HCT116 (cell line): ENCODE data around the gene GTSF1L. TPM values are rescaled to one million over a fixed set of nuclear protein-coding genes. Genes with fewer than 3 reads are reported as not detected.

ENCODE experiments used
- ATAC-seq: fragments of 200-7000 bp; cut with Tn5 transposase; 2 replicates; pipeline ENCODE4 v1.9.1; 2020; ENCODE audit warnings: mild to moderate bottlenecking, moderate library complexity
- BruUV-seq: library from RNA; stranded (reverse); fragments of 400-500 nt; replicated peaks from 2 replicates; lab custom pipeline; 2021; lab: Mats Ljungman, UMichigan
- CTCF ChIA-PET: fragments of 300-600 bp; sonication (Branson Sonifier 250); formaldehyde crosslinking; loops from one replicate; lab custom pipeline; 2021; ENCODE audit warnings: antibody characterized with exemption; lab: Charles Lee
- POLR2A ChIA-PET: fragments of 300-600, 350-600 bp; sonication (Branson Sonifier 250); formaldehyde crosslinking; loops from one replicate; lab custom pipeline; 2021; ENCODE audit warnings: antibody characterized with exemption; lab: Charles Lee
- RAD21 ChIA-PET, 2 experiments: fragments of 300-600 bp; sonication (Branson Sonifier 250); formaldehyde crosslinking; loops; one replicate each; lab custom pipeline; 2023; ENCODE audit warnings: low total read pairs in 2 of 2; ENCODE audit not compliant: uncharacterized antibody in 2 of 2, unreplicated experiment in 2 of 2, low non-redundant PET in 1 of 2; lab: Charles Lee
- DNase-seq: peaks from one replicate; pipeline ENCODE4 v3.0.0-alpha.2; 2010; ENCODE audit warnings: low read depth, low spot score
- H2AFZ ChIP-seq: fragments of 200-600 bp; shearing (Covaris generic), sonication (generic); 2 replicates; pipeline ENCODE4 v1.6.1; 2017; ENCODE audit warnings: low read depth, mixed run types, mixed read lengths, antibody characterized with exemption, low read length; ENCODE audit not compliant: poor library complexity, severe bottlenecking
- H3K27ac ChIP-seq: 2 replicates; pipeline ENCODE4 v1.5.1; 2012; ENCODE audit warnings: low read depth, low read length
- H3K27me3 ChIP-seq: fragments of 200-600 bp; sonication (generic); 2 replicates; pipeline ENCODE4 v1.6.1; 2016; ENCODE audit warnings: mixed run types, low read length, mixed read lengths; ENCODE audit not compliant: insufficient read depth
- H3K36me3 ChIP-seq, 2 experiments: fragments of 200-500 bp in 1 of 2; fragments of 200-600 bp in 1 of 2; sonication (Bioruptor generic) in 1 of 2; sonication (generic) in 1 of 2; 2 replicates each; pipeline versions ENCODE4 v1.5.1 to v1.6.1; 2014 to 2016; ENCODE audit warnings: low read length in 2 of 2, inconsistent platforms in 1 of 2, mixed read lengths in 1 of 2, mixed run types in 1 of 2; ENCODE audit not compliant: insufficient read depth in 2 of 2, control insufficient read depth in 1 of 2
- H3K4me1 ChIP-seq, 2 experiments: fragments of 200-600 bp in 1 of 2; sonication (generic) in 1 of 2; 2 replicates each; pipeline versions ENCODE4 v1.5.1 to v1.6.1; 2012 to 2017; ENCODE audit warnings: low read length in 2 of 2, inconsistent platforms in 1 of 2, mild to moderate bottlenecking in 1 of 2, mixed read lengths in 1 of 2, mixed run types in 1 of 2, moderate library complexity in 1 of 2; ENCODE audit not compliant: insufficient read depth in 2 of 2, control insufficient read depth in 1 of 2
- H3K4me2 ChIP-seq: fragments of 200-600 bp; sonication (generic); 2 replicates; pipeline ENCODE4 v1.6.1; 2017; ENCODE audit warnings: mixed run types, low read length, mixed read lengths
- H3K4me3 ChIP-seq, 2 experiments: fragments of 200-600 bp in 1 of 2; sonication (generic) in 1 of 2; replicated peaks in 1 of 2; 2 replicates each; pipeline ENCODE4 v1.5.1; 2011 to 2016; ENCODE audit warnings: low read length in 2 of 2, control low read depth in 1 of 2, low read depth in 1 of 2, mild to moderate bottlenecking in 1 of 2, mixed read lengths in 1 of 2, mixed run types in 1 of 2
- H3K79me2 ChIP-seq: fragments of 200-600 bp; sonication (generic); 2 replicates; pipeline ENCODE4 v1.6.1; 2017; ENCODE audit warnings: mild to moderate bottlenecking, mixed run types, low read length, moderate library complexity, mixed read lengths; ENCODE audit not compliant: insufficient read depth
- H3K9ac ChIP-seq: fragments of 200-600 bp; sonication (generic); 2 replicates; pipeline ENCODE4 v1.6.1; 2016; ENCODE audit warnings: low read length, mixed read lengths
- H3K9me2 ChIP-seq: fragments of 200-600 bp; sonication (generic), shearing (Covaris generic); 2 replicates; pipeline ENCODE4 v1.6.1; 2017; ENCODE audit warnings: mixed run types, mild to moderate bottlenecking, moderate library complexity; ENCODE audit not compliant: insufficient read depth
- H3K9me3 ChIP-seq, 2 experiments: fragments of 200-500 bp in 1 of 2; fragments of 200-600 bp in 1 of 2; sonication (Bioruptor generic) in 1 of 2; sonication (generic) in 1 of 2; 2 replicates each; pipeline ENCODE4 v1.6.1; 2014 to 2017; ENCODE audit warnings: low read length in 2 of 2, mixed read lengths in 2 of 2, inconsistent platforms in 1 of 2, low read depth in 1 of 2, mild to moderate bottlenecking in 1 of 2, mixed run types in 1 of 2, moderate library complexity in 1 of 2; ENCODE audit not compliant: control insufficient read depth in 1 of 2, insufficient read depth in 1 of 2
- H4K20me1 ChIP-seq: fragments of 200-600 bp; sonication (generic), shearing (Covaris generic); 2 replicates; pipeline ENCODE4 v1.6.1; 2017; ENCODE audit warnings: mixed run types, mild to moderate bottlenecking, moderate library complexity; ENCODE audit not compliant: insufficient read depth
- ELF1 ChIP-seq: IDR thresholded peaks from 2 replicates; pipeline ENCODE4 v1.6.1; 2012; ENCODE audit warnings: low read depth, borderline replicate concordance
- FOSL1 ChIP-seq: IDR thresholded peaks from 2 replicates; pipeline ENCODE4 v1.6.1; 2012; ENCODE audit warnings: low read depth
- MAX ChIP-seq: IDR thresholded peaks from 2 replicates; pipeline ENCODE4 v1.6.1; 2012
- POLR2A ChIP-seq: IDR thresholded peaks from 2 replicates; pipeline ENCODE4 v1.7.0; 2011; ENCODE audit warnings: borderline replicate concordance; ENCODE audit not compliant: insufficient read depth, insufficient read length; ENCODE audit errors: extremely low read depth
- POLR2AphosphoS5 ChIP-seq: IDR thresholded peaks from 2 replicates; pipeline ENCODE4 v1.6.1; 2011; ENCODE audit warnings: mild to moderate bottlenecking, low read depth, low read length, moderate library complexity
- SP1 ChIP-seq: IDR thresholded peaks from 2 replicates; pipeline ENCODE4 v1.6.1; 2012; ENCODE audit warnings: low read depth
- SRF ChIP-seq: IDR thresholded peaks from 2 replicates; pipeline ENCODE4 v1.6.1; 2012; ENCODE audit warnings: low read depth
- TCF7L2 ChIP-seq: IDR thresholded peaks from 2 replicates; pipeline ENCODE4 v1.7.0; 2011; ENCODE audit warnings: borderline replicate concordance, inconsistent platforms; ENCODE audit not compliant: insufficient read depth, insufficient read length; ENCODE audit errors: extremely low read depth
- YY1 ChIP-seq: IDR thresholded peaks from 2 replicates; pipeline ENCODE4 v1.6.1; 2011; ENCODE audit warnings: low read length, low read depth, moderate library complexity, mild to moderate bottlenecking; ENCODE audit not compliant: insufficient replicate concordance; ENCODE audit errors: extremely low read depth
- intact Hi-C: fragments of 100-400 bp; cut with micrococcal nuclease; formaldehyde crosslinking; loops from 2 replicates; pipeline ENCODE4 v1.10.0; 2022
- total RNA-seq: library from RNA; stranded (reverse); gene quantifications from one replicate; pipeline ENCODE4 v1.2.1, GENCODE V29; 2021; ENCODE audit not compliant: unreplicated experiment

The GTSF1L gene
- total RNA-seq, 1 experiment from 2014 or later: not detected

- Histone ChIP-seq H2AFZ (no peak overlapping the region), H3K27ac (no peak overlapping the region), H4K20me1 (no peaks in the 10 kb centered on the region), H3K4me3 (no peak overlapping the region), H3K4me1 (0 out of 4 replicates have a peak, but pooled peaks cover 0 to 6% of the 10 kb centered on the region in 2 experiments), H3K27me3 (no peaks in the 10 kb centered on the region), H3K79me2 (no peaks in the 10 kb centered on the region), H3K9me2 (no peaks in the 10 kb centered on the region), H3K36me3 (no peaks in the 10 kb centered on the region), H3K9me3 (no peaks in the 10 kb centered on the region), H3K4me2 (no peak overlapping the region), H3K9ac (no peak overlapping the region)
- DNase-seq (no peak), ATAC-seq (no peak)
- ChIA-PET RAD21 (no interaction called here), CTCF (interaction anchor here (1.1 kb wide), 1 partner anchor 213 kb away, joined by 3 read pairs; no protein-coding TSS in a partner anchor), POLR2A (no interaction called here)
- TF ChIP-seq MAX: no peak
- TF ChIP-seq SRF: no peak
- no peak for TF ChIP-seq POLR2AphosphoS5
- TF ChIP-seq YY1: no peak
- no peak for TF ChIP-seq POLR2A
- BruUV-seq: no TSS peak
- intact Hi-C loops: no loop called here
Measured at GRCh38 chr20:43770342-43770741, 43.5 kb upstream of the GTSF1L start.

GRCh38 chr20:43767686-43768474 is 41.1 kb upstream of the GTSF1L start:
- no peak overlapping the region for H3K4me2 ChIP-seq
- ChIA-PET POLR2A (no interaction called here), CTCF (no interaction called here), RAD21 (no interaction called here)
- no peaks in the 10 kb centered on the region for H3K27me3 ChIP-seq
- no peak overlapping the region for H2AFZ ChIP-seq
- H3K4me1 ChIP-seq: 0 out of 4 replicates have a peak, but pooled peaks cover 0 to 6% of the 10 kb centered on the region in 2 experiments
- intact Hi-C loops: no loop called here
- no peaks in the 10 kb centered on the region for H3K9me3 ChIP-seq
- no peaks in the 10 kb centered on the region for H3K36me3 ChIP-seq
- no peaks in the 10 kb centered on the region for H3K79me2 ChIP-seq
- H3K9me2 ChIP-seq: no peaks in the 10 kb centered on the region
- no peak overlapping the region for H3K4me3 ChIP-seq
- no peak for DNase-seq
- no TSS peak for BruUV-seq
- peak; percentile 52 for ATAC-seq
- TF ChIP-seq POLR2A (no peak), TCF7L2 (no peak), ELF1 (no peak), FOSL1 (no peak), SP1 (no peak), POLR2AphosphoS5 (no peak)
- H4K20me1 ChIP-seq: no peaks in the 10 kb centered on the region
- H3K9ac ChIP-seq: no peak overlapping the region
- H3K27ac ChIP-seq: no peak overlapping the region
